ENCODE results near the gene BRSK1.
A peak's percentile ranks its signal among the peaks of the same experiment; 100 is the strongest.

The BRSK1 gene

DNA sequence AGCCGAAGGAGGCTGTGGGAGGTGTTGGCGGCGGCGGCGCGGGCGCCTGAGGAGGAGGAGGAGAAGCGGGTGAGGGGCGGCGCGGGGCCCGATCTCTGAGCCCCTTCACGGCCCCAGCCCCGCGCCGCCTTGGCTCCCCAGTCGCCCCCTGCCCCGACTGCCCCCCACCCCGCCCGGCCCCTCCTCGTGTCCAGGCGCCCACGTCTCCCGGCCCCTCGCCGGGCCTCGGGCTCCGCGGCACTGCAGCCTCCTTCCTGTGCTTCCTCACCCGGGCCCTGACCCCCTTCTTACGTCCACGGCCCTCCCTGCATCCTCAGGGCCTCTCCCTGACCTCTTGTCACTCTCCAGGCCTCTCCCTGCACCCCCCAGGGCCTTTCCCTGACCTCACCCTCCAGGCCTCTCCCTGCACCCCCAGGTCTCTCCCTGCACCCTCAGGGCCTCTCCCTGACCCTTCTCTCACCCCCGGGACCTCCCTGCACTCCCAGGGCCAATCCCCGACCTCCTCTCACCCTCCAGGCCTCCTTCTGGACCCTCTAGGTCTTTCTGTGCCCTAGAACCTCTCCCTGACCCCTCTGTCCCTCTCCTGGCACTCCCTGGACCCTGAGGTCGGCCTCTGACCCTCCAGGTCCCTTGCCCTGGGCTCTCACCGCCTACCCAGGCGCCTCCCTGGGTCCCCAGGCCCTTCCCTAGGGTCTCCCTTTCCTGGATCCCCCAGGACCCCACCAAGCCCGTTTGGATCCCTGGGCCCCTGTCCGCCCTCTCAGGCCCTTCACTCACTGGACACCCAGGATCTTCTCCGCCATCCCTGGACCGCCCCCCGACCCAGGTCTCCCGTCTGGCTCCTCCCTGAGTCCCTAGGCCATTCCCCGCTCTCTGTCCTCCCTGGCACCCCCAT lies 56.3 kb downstream of the BRSK1 start:
- Mint-ChIP-seq H3K4me1 (ENCODE audit: low read depth) (peaks cover 14% of the 10 kb centered on the region), H3K4me3 (peak overlapping the region; percentile 94), H3K27me3 (ENCODE audit: low read depth) (peaks cover 11% of the 10 kb centered on the region), H3K9me3 (no peaks in the 10 kb centered on the region), H3K27ac (peak overlapping the region; percentile 95), H3K36me3 (ENCODE audit: low read depth) (peaks cover 5% of the 10 kb centered on the region)

DNA sequence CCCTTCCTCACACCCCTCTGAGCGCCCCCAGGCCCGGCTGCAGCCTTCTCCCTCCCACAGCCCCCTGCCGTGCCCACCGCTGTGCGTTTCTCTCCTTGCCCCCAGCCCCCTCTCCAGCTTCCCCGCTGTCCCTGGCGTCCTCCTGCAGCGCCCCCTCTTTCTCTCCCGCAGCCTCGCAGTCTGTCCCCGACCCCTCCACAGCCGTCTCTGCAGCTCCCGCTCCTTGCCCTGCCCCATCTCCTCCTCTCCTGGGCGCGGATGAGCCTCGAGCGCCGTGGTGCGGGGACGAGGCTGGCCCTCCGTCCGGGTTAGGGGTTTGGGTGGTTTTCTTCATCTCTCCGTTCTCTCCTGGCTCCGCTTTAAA lies 57.0 kb downstream of the BRSK1 start:
- peak overlapping the region; percentile 87 for H3K4me3 Mint-ChIP-seq
- peaks cover 11% of the 10 kb centered on the region for H3K27me3 Mint-ChIP-seq (ENCODE audit: low read depth)
- peaks cover 5% of the 10 kb centered on the region for H3K36me3 Mint-ChIP-seq (ENCODE audit: low read depth)
- peaks cover 14% of the 10 kb centered on the region for H3K4me1 Mint-ChIP-seq (ENCODE audit: low read depth)
- no peaks in the 10 kb centered on the region for H3K9me3 Mint-ChIP-seq
- H3K27ac Mint-ChIP-seq: peak overlapping the region; percentile 86

DNA sequence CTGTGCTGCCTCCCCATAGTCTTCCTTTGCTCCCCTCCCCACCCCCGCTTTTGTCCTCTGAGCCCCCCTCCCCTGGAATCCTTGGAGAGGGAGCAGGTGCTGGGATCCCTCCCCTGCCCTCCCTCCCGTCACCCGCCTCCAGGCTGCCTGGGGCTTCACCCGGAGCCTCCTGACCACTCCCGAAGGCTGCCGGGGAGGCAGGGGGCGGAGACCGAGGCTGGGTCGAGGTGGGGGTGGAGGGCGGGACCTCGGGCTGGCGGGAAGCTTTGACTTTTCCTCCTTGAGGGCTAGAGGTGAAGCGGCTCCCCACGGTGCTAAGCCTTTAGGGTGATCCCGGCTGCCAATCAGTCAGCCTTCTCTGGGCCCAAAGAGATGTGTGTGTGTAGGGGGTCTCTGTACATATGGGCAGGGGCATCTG lies 57.4 kb downstream of the BRSK1 start:
- Mint-ChIP-seq H3K4me1 (ENCODE audit: low read depth) (peaks cover 14% of the 10 kb centered on the region), H3K36me3 (ENCODE audit: low read depth) (peaks cover 5% of the 10 kb centered on the region), H3K4me3 (peak overlapping the region; percentile 87), H3K27me3 (ENCODE audit: low read depth) (peaks cover 11% of the 10 kb centered on the region), H3K27ac (peak overlapping the region; percentile 86), H3K9me3 (no peaks in the 10 kb centered on the region)

DNA sequence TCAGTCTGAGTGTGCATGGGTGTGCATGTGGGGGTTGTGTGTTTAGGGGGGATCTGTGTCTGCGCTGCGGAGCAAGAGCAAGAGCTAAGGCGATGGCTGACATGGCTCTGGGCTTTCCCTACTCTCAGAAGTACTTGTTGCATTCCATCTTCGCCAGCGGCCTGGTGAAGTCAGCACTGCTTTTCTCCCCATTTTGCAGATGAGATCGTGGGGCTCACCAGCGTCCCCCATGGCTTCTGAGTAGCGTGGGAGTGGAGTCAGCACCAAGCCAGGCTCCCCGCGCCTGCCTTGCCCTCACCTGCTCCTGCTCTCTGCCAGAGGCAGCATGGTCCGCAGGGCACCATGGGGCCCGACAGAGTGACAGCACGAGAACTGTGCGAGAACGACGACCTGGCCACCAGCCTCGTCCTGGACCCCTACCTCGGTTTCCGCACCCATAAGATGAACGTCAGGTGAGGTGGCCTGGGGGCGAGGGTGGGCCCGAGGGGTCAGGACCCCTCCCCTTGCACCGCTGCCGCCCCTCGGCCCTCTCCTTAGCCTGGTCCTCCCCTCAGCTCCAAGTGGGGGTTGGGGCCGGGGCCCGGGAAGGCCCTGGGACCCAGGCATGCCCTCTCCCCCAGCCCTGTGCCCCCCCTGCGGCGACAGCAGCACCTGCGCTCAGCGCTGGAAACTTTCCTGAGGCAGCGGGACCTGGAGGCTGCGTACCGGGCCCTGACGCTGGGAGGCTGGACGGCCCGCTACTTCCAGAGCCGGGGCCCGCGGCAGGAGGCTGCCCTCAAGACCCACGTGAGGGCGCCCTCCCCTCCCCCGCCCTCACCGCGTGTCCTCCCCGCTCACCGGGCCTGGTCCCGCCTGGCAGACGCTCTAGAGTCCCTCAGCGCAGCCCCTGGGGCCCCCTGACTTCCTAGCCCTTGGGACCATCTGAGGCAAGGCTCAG lies 58.1 kb downstream of the BRSK1 start:
- peaks cover 14% of the 10 kb centered on the region for H3K4me1 Mint-ChIP-seq (ENCODE audit: low read depth)
- peaks cover 5% of the 10 kb centered on the region for H3K36me3 Mint-ChIP-seq (ENCODE audit: low read depth)
- no peaks in the 10 kb centered on the region for H3K9me3 Mint-ChIP-seq
- peaks cover 7% of the 10 kb centered on the region for H3K27me3 Mint-ChIP-seq (ENCODE audit: low read depth)
- H3K4me3 Mint-ChIP-seq: peak overlapping the region; percentile 58
- H3K27ac Mint-ChIP-seq: peak overlapping the region; percentile 53

DNA sequence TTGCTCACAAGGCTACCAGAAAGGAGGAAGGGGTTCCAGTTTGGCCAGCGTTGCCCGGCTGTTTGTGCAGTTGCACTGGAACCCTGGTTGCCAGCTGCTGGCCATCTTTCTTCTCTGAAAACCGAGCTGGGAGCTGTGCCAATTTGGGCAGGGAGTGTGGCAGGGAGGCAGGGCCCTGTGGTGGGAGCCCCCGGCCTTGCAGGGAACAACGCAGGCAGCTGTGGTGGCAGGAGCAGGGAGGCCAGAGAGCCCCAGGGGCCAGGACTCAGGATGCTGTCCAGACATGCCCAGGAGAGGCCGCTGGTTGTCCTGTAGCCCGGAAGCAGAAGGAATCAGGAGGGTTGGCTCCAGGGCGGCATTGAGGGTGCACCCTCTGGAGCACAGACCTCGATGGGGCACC lies 60.6 kb downstream of the BRSK1 start:
- Mint-ChIP-seq H3K4me1 (ENCODE audit: low read depth) (peaks cover 7% of the 10 kb centered on the region), H3K36me3 (ENCODE audit: low read depth) (peaks cover 5% of the 10 kb centered on the region), H3K4me3 (no peak overlapping the region), H3K27me3 (ENCODE audit: low read depth) (no peaks in the 10 kb centered on the region), H3K27ac (no peak overlapping the region), H3K9me3 (no peaks in the 10 kb centered on the region)

DNA sequence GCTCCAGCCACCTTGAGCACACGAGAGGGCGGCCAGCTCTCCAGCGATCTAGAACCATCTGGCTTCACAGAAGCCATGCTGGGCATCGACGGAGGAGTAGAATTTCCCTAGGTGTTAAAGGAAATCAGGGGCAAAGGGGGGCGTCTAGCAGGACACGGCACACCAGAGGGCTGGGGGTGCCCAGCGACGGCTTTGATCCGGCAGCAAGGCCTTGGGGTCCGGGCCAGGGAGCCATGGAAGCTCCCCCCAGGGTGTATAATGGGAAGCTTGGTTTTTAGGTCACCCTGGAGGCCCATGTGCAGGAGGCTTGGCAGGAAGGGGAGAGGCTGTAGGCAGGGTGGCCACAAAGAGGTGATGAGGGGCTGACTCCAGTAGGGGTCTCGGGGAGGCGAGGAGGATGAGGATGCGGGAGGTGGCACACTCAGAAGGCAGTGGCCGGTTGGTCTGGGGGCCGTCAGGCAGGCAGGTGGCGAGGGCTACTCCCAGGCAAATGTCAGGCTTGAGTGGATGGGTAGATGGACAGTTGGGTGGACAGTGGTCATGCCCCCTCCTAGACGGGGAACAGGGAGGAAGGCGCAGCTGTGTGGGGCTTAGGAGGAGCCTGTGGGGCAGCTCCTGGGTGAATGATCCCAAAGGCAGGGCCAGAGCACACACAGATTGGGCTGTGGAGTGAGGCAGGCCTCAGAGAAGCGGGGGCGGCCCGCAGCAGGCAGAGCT lies 61.5 kb downstream of the BRSK1 start:
- Mint-ChIP-seq H3K27me3 (ENCODE audit: low read depth) (no peaks in the 10 kb centered on the region), H3K36me3 (ENCODE audit: low read depth) (peaks cover 5% of the 10 kb centered on the region), H3K4me1 (ENCODE audit: low read depth) (peaks cover 7% of the 10 kb centered on the region), H3K4me3 (no peak overlapping the region), H3K9me3 (no peaks in the 10 kb centered on the region), H3K27ac (no peak overlapping the region)

DNA sequence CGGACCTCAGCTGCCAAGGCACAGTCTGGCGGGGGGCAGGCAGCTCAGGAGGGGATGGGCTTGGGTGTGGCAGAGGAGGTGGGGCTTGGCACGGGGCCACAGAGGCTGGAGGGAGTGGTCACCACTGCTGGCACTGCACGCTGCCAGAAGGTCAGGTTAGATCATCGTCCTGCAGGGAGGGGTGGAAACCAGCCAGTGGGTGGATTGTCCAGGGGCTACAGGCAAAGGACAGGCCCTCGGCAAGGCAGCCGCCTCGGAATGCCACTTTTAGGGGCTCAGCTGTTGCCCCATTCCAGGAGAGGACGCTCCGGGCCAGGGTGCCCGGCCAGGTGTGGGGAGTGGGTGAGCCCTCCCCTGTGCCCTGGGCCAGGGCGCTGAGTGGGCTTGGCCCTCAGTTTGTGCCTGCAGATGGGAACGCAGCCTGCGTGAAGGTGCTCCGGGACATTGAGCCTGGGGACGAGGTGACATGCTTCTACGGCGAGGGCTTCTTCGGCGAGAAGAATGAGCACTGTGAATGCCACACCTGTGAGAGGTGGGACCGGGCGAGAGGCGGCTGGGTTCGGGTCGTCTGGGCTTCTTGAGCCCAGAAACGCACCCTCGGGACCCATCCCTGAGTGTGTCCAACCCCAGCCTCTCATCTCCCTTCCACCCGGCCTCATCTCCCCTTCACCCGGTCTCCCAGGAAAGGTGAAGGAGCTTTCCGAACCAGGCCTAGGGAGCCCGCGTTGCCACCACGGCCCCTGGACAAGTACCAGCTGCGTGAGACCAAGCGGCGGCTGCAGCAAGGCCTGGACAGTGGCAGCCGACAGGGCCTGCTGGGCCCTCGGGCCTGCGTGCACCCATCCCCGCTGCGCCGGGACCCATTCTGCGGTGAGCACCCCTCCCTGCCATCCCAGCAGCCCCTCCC lies 62.3 kb downstream of the BRSK1 start:
- H3K36me3 Mint-ChIP-seq (ENCODE audit: low read depth): peaks cover 5% of the 10 kb centered on the region
- peaks cover 4% of the 10 kb centered on the region for H3K4me1 Mint-ChIP-seq (ENCODE audit: low read depth)
- no peak overlapping the region for H3K4me3 Mint-ChIP-seq
- H3K27ac Mint-ChIP-seq: no peak overlapping the region
- H3K9me3 Mint-ChIP-seq: no peaks in the 10 kb centered on the region
- peaks cover 3% of the 10 kb centered on the region for H3K27me3 Mint-ChIP-seq (ENCODE audit: low read depth)

DNA sequence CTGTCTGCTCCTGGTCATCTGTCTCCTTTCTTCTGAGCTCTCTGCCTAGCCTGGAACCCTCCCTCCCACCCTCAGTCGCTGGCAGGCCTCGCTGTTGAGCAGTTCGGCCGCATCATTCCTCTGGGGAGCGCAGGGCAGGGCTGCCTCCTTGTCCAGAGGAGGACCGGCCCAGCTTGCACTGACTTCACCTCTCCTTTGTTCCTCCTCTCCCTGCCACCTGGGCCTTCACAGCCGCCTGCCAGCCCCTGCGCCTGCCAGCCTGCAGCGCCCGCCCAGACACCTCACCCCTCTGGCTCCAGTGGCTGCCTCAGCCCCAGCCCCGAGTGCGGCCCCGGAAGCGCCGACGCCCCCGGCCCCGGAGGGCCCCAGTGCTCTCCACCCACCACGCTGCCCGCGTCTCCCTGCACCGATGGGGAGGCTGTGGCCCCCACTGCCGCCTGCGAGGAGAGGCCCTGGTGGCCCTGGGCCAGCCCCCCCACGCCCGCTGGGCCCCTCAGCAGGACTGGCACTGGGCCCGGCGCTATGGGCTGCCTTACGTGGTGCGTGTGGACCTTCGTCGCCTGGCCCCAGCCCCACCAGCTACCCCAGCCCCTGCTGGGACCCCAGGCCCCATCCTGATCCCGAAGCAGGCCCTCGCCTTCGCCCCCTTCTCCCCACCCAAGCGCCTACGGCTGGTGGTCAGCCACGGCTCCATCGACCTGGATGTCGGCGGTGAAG lies 63.1 kb downstream of the BRSK1 start:
- H3K9me3 Mint-ChIP-seq: no peaks in the 10 kb centered on the region
- peaks cover 11% of the 10 kb centered on the region for H3K27me3 Mint-ChIP-seq (ENCODE audit: low read depth)
- H3K36me3 Mint-ChIP-seq (ENCODE audit: low read depth): peaks cover 5% of the 10 kb centered on the region
- H3K27ac Mint-ChIP-seq: no peak overlapping the region
- peaks cover 3% of the 10 kb centered on the region for H3K4me1 Mint-ChIP-seq (ENCODE audit: low read depth)
- no peak overlapping the region for H3K4me3 Mint-ChIP-seq

DNA sequence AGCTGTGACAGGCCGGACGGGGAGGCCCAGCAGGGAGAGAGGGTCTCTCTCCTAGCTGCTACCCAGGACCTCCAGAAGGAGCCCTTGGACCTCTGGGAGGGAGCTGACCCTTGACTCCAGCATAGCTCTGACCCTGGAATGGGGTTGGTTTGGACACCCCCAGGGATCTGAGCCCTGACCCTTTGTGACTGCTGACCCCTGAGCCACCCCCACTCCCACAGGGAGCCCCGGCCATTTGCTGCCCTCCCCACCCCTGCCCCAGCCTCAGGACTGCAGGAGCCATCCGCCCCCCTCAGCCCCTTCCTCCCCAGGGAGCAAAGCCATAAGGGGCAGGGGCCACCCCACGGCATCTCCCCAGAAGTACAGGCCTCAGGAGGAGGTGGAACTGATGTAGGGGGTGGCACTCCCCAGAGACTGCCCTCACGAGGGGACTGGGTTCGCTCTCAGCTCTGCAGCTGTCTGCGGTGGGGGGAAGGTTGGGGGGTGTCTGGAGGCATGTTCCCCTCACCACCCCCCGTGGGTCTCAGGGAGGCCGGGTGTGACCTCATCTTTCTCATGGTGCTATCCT lies 63.7 kb downstream of the BRSK1 start:
- Mint-ChIP-seq H3K36me3 (ENCODE audit: low read depth) (peaks cover 5% of the 10 kb centered on the region), H3K4me3 (no peak overlapping the region), H3K9me3 (no peaks in the 10 kb centered on the region), H3K27me3 (ENCODE audit: low read depth) (peaks cover 17% of the 10 kb centered on the region), H3K4me1 (ENCODE audit: low read depth) (peaks cover 5% of the 10 kb centered on the region), H3K27ac (no peak overlapping the region)

DNA sequence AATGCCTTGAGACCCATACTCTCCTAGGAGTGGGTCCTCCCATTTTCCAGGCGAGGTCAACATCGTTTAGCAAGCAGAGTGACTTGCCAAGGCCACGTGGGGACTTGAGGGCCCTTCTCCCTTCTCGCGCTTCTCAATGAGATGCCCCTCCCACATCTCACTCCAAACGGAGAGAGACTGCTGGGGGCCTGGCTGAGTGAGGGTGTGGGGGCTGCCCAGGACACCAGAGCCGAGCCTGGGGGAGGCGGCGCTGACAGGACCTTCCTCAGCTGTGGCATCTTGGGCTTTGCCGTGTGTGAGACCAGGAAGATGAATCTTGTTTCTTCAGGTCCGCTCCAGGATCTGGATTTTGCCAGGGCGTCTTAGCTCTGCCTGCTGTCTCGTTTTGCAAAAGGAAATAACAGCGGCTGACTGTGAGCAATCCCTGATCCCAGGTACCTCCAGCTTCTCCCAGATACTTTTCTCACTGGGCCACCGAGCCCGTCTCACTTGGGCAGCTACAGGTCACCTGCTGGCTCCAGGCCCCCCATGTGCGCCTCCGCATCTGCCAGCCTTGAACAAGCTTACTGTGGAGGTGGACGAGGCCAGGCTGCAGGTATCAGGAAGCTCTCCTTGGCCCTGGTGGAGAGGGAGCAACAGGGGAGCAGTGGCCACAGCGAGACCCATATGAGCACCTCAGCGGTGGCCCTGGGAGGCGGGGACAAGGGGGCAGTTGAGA lies 64.7 kb downstream of the BRSK1 start:
- Mint-ChIP-seq H3K4me3 (no peak overlapping the region), H3K27ac (no peak overlapping the region), H3K36me3 (ENCODE audit: low read depth) (peaks cover under 1% of the 10 kb centered on the region), H3K4me1 (ENCODE audit: low read depth) (peaks cover 12% of the 10 kb centered on the region), H3K27me3 (ENCODE audit: low read depth) (peaks cover 27% of the 10 kb centered on the region), H3K9me3 (no peaks in the 10 kb centered on the region)

DNA sequence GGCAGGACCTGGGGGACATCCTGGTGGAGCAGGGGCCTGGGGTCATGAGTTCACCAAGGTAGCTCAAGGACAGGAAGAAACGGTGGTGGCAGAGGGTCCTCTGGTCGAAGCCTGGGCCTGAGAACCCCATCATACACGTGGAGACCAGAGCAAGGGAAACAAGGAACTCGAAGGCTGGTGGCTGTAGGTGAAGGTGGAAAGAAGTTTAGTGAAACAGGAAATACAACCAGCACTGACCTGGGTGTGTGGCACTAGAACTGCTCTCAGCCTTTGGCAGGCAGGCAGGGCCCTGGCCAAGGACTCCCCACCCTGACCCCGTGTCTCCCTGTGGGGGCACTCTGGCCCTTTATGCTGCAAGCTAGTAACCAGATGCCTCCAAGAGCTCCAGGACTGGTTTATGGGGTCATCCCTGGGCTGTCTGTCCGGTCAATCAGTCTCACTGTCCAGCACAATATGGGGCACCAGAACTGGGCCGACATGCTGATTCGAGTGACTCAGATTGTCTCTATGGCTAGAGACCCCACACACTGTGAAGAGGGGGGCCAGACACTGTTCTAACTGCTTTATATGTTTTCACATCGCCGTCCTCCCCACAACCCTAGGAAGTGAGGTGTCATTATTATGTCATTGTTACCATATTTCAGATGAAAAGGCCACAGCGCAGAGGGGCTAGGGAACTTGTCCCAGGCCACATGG lies 67.0 kb downstream of the BRSK1 start:
- Mint-ChIP-seq H3K4me1 (ENCODE audit: low read depth) (peaks cover 12% of the 10 kb centered on the region), H3K9me3 (no peaks in the 10 kb centered on the region), H3K27me3 (ENCODE audit: low read depth) (peaks cover 43% of the 10 kb centered on the region), H3K27ac (no peak overlapping the region), H3K4me3 (no peak overlapping the region), H3K36me3 (ENCODE audit: low read depth) (no peaks in the 10 kb centered on the region)

DNA sequence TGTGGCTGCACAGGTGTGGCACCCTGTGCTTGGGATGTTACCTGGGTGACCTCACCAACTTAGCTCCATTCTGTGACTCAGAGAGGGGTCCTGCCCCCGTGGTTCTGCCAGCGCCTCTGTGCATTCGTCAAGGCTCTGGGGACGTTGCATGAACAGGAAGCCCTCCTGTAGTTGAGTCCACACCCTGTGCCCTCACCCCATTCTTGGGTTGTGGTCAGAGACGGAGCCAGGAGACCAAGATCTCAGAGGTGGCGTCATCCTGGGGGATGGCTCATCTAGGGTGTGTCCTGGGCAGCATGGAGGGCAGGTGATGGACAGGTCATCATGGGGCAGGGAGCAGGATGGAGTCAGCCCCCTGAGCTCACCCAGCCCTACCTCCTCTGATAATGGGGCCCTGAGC lies 68.2 kb downstream of the BRSK1 start:
- Mint-ChIP-seq H3K27me3 (ENCODE audit: low read depth) (peaks cover 53% of the 10 kb centered on the region), H3K9me3 (no peaks in the 10 kb centered on the region), H3K36me3 (ENCODE audit: low read depth) (no peaks in the 10 kb centered on the region), H3K4me3 (no peak overlapping the region), H3K27ac (no peak overlapping the region), H3K4me1 (ENCODE audit: low read depth) (peaks cover 12% of the 10 kb centered on the region)

Measured in T-helper 1 cell treated with Interleukin-12 subunit alpha and Interleukin-12 subunit beta and Interleukin-4 antibody, amounts not matched to agents 30 μg/mL and 1 μg/mL, for 36 hours (primary cell).